Kidney glomerular epithelial cell (primary cell): ENCODE results near the gene CCP110.

Source experiments
- DNase-seq: peaks from one replicate; lab custom pipeline; 2025; lab: John Stamatoyannopoulos, UW

The CCP110 gene

GRCh38 chr16:19599968-19600716 lies 76.4 kb downstream of the CCP110 start:
- no peak for DNase-seq

- no peak for DNase-seq
Observed at GRCh38 chr16:19601083-19601976, 77.6 kb downstream of the CCP110 start.
